GM12878 (cell line): ENCODE measurements around the gene UNC5B. TPM values are rescaled to one million over a fixed set of nuclear protein-coding genes. Genes with fewer than 3 reads are reported as not detected.

Experiments
- CBFB ChIP-seq: IDR thresholded peaks from 2 replicates; pipeline ENCODE4 v1.6.1; 2016; ENCODE audit warnings: antibody characterized with exemption, low read depth
- CHD4 ChIP-seq: fragments of 200-600 bp; sonication (generic); IDR thresholded peaks from 2 replicates; pipeline ENCODE4 v1.6.1; 2016; ENCODE audit warnings: mild to moderate bottlenecking
- DPF2 ChIP-seq: fragments of 450-650 bp; IDR thresholded peaks from 2 replicates; pipeline ENCODE4 v1.6.1; 2017; ENCODE audit warnings: mild to moderate bottlenecking
- FOXK2 ChIP-seq: fragments of 450-650 bp; IDR thresholded peaks from 2 replicates; pipeline ENCODE4 v1.6.1; 2017; ENCODE audit warnings: mild to moderate bottlenecking, moderate library complexity
- HDGF ChIP-seq: fragments of 450-650 bp; IDR thresholded peaks from 2 replicates; pipeline ENCODE4 v1.6.1; 2016; ENCODE audit warnings: antibody characterized with exemption
- POLR2AphosphoS5 ChIP-seq: IDR thresholded peaks from 2 replicates; pipeline ENCODE4 v1.6.1; 2011; ENCODE audit warnings: mild to moderate bottlenecking, low read length, inconsistent platforms
- RAD21 ChIP-seq: IDR thresholded peaks from 2 replicates; pipeline ENCODE4 v1.6.1; 2011; ENCODE audit warnings: mild to moderate bottlenecking, low read depth, low read length, moderate library complexity; ENCODE audit not compliant: insufficient read depth
- RUNX3 ChIP-seq: IDR thresholded peaks from 2 replicates; pipeline ENCODE4 v1.6.1; 2012; ENCODE audit warnings: low read length, inconsistent platforms
- SMARCA5 ChIP-seq: fragments of 450-650 bp; IDR thresholded peaks from 2 replicates; pipeline ENCODE4 v1.6.1; 2017; ENCODE audit warnings: mild to moderate bottlenecking
- SMC3 ChIP-seq: IDR thresholded peaks from 2 replicates; pipeline ENCODE4 v1.6.1; 2011; ENCODE audit warnings: low read length, improper control_type of control experiment, borderline replicate concordance
- STAT1 ChIP-seq: fragments of 450-650 bp; conservative IDR thresholded peaks from 2 replicates; pipeline ENCODE4 v1.6.1; 2014; ENCODE audit warnings: antibody characterized with exemption, mild to moderate bottlenecking
- YY1 ChIP-seq: IDR thresholded peaks from 2 replicates; pipeline ENCODE4 v1.6.1; 2011; ENCODE audit warnings: low read depth, mild to moderate bottlenecking, low read length
- ZNF207 ChIP-seq: fragments of 450-650 bp; IDR thresholded peaks from 2 replicates; pipeline ENCODE4 v1.6.1; 2014; ENCODE audit warnings: antibody characterized with exemption, mild to moderate bottlenecking, borderline replicate concordance
- ZNF217 ChIP-seq: fragments of 450-650 bp; IDR thresholded peaks from 2 replicates; pipeline ENCODE4 v1.6.1; 2017; ENCODE audit warnings: antibody characterized with exemption, mild to moderate bottlenecking
- polyA plus RNA-seq, 11 experiments: library from polyadenylated mRNA; depleted of rRNA in 4 of 11; unstranded in 6 of 11; stranded (reverse) in 5 of 11; fragments of >200 nt; fragmentation: Nextera tagmentation in 4 of 11; fragmentation: Illumina TruSeq in 1 of 11; extraction: Ambion mirVana in 4 of 11; extraction: Trizol in 1 of 11; gene quantifications; 1 replicate in 1 of 11; 2 replicates in 10 of 11; pipeline versions ENCODE4 v1.2.1 to v1.2.3, GENCODE V29; 2011 to 2016; ENCODE audit warnings: inconsistent platforms in 2 of 11, missing spikeins in 2 of 11, low read depth in 1 of 11
- total RNA-seq, 4 experiments: library from RNA; depleted of rRNA in 3 of 4; stranded (reverse); fragments of >200 nt in 3 of 4; fragmentation: Illumina TruSeq in 1 of 4; extraction: Trizol in 1 of 4; gene quantifications; 2 replicates each; pipeline versions ENCODE4 v1.2.1 to v1.2.3, GENCODE V29; 2013 to 2021
- TF ChIP-seq, protein P1 (sequence below): fragments of 450-650 bp; IDR thresholded peaks from 2 replicates; pipeline ENCODE4 v1.6.1; 2018; ENCODE audit warnings: borderline replicate concordance, mild to moderate bottlenecking; ENCODE audit not compliant: partially characterized antibody
- TF ChIP-seq, protein P2 (sequence below): fragments of 450-650 bp; IDR thresholded peaks from 2 replicates; pipeline ENCODE4 v1.6.1; 2016; ENCODE audit warnings: mild to moderate bottlenecking
- TF ChIP-seq, protein P3 (sequence below): fragments of 450-650 bp; IDR thresholded peaks from 2 replicates; pipeline ENCODE4 v1.6.1; 2017; ENCODE audit warnings: mild to moderate bottlenecking, moderate library complexity

UNC5B gene
- total and polyA plus RNA-seq, 10 of the 15 experiments (the other 5 are each of a cell fraction or from before 2014, with no cell fraction given), result 0.03 to 0.08 TPM; not detected in 8

DNA sequence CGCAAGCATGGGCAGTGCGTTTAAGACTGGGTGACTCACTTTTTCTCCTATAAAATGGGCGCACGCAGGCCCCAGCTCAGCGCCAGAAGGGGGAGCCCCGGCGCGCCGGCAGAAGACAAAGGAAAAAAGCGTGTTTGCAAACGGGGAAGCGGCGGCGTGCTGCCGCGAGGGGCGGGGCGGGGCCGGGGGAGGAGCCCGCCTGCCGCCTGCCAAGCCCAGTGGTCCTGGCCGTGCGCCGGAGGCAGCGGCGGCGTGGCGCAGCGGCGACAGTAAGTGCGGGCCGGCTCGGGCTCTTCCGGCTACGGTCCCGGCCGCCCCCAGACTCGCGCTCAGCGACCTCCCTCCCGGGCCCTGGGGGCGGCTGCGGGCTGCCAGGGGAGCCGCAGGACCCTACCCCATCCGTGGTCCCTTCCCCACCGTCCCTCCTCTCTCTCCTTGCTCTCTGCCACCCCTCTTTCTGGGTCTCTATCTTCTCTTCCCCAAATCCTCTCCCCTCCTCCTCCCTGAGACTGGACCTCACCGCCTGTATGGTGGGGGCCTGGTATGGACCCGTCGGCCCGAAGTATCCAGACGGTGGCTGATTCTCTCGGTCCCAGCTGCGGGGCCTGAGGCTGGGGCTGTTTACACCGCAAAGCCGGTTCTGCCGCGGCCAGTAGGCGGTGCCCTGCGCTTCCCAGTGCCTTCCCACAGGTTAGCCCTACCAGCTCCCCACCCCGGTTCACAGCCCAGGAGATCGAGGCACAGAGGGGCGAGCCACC lies 106.9 kb downstream of the UNC5B start, which contains the start of gene SLC29A3 (continued):
- TF ChIP-seq, protein P1, sequence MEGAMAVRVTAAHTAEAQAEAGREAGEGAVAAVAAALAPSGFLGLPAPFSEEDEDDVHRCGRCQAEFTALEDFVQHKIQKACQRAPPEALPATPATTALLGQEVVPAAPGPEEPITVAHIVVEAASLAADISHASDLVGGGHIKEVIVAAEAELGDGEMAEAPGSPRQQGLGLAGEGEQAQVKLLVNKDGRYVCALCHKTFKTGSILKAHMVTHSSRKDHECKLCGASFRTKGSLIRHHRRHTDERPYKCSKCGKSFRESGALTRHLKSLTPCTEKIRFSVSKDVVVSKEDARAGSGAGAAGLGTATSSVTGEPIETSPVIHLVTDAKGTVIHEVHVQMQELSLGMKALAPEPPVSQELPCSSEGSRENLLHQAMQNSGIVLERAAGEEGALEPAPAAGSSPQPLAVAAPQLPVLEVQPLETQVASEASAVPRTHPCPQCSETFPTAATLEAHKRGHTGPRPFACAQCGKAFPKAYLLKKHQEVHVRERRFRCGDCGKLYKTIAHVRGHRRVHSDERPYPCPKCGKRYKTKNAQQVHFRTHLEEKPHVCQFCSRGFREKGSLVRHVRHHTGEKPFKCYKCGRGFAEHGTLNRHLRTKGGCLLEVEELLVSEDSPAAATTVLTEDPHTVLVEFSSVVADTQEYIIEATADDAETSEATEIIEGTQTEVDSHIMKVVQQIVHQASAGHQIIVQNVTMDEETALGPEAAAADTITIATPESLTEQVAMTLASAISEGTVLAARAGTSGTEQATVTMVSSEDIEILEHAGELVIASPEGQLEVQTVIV, result peak; percentile 16
- TF ChIP-seq FOXK2 (peak; percentile 71), ZNF217 (peak; percentile 98), YY1 (peak; percentile 61; the same call in 1 of the 2 replicates), STAT1 (0 out of 2 replicates have a peak, but pooled peaks have one; percentile 17), RUNX3 (peak; percentile 87), SMC3 (peak; percentile 57; the same call in 1 of the 2 replicates), RAD21 (peak; percentile 66), ZNF207 (no peak), CHD4 (peak; percentile 20; the same call in 1 of the 2 replicates), HDGF (peak; percentile 33; the same call in 1 of the 2 replicates), POLR2AphosphoS5 (peak; percentile 54; the same call in 1 of the 2 replicates), SMARCA5 (peak; percentile 99), CBFB (0 out of 2 replicates have a peak, but pooled peaks have one; percentile 60), DPF2 (peak; percentile 47; the same call in 1 of the 2 replicates)
- TF ChIP-seq, protein P2, sequence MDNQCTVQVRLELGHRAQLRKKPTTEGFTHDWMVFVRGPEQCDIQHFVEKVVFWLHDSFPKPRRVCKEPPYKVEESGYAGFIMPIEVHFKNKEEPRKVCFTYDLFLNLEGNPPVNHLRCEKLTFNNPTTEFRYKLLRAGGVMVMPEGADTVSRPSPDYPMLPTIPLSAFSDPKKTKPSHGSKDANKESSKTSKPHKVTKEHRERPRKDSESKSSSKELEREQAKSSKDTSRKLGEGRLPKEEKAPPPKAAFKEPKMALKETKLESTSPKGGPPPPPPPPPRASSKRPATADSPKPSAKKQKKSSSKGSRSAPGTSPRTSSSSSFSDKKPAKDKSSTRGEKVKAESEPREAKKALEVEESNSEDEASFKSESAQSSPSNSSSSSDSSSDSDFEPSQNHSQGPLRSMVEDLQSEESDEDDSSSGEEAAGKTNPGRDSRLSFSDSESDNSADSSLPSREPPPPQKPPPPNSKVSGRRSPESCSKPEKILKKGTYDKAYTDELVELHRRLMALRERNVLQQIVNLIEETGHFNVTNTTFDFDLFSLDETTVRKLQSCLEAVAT, result peak; percentile 56
- TF ChIP-seq, protein P3, sequence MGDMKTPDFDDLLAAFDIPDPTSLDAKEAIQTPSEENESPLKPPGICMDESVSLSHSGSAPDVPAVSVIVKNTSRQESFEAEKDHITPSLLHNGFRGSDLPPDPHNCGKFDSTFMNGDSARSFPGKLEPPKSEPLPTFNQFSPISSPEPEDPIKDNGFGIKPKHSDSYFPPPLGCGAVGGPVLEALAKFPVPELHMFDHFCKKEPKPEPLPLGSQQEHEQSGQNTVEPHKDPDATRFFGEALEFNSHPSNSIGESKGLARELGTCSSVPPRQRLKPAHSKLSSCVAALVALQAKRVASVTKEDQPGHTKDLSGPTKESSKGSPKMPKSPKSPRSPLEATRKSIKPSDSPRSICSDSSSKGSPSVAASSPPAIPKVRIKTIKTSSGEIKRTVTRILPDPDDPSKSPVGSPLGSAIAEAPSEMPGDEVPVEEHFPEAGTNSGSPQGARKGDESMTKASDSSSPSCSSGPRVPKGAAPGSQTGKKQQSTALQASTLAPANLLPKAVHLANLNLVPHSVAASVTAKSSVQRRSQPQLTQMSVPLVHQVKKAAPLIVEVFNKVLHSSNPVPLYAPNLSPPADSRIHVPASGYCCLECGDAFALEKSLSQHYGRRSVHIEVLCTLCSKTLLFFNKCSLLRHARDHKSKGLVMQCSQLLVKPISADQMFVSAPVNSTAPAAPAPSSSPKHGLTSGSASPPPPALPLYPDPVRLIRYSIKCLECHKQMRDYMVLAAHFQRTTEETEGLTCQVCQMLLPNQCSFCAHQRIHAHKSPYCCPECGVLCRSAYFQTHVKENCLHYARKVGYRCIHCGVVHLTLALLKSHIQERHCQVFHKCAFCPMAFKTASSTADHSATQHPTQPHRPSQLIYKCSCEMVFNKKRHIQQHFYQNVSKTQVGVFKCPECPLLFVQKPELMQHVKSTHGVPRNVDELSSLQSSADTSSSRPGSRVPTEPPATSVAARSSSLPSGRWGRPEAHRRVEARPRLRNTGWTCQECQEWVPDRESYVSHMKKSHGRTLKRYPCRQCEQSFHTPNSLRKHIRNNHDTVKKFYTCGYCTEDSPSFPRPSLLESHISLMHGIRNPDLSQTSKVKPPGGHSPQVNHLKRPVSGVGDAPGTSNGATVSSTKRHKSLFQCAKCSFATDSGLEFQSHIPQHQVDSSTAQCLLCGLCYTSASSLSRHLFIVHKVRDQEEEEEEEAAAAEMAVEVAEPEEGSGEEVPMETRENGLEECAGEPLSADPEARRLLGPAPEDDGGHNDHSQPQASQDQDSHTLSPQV, result no peak
